Cerebellar nuclear complex (tissue), 1 donor: ENCODE data around the gene RELA.

ENCODE experiments used
- DNase-seq, 2 experiments: peaks; one replicate each; lab custom pipeline; 2025; lab: John Stamatoyannopoulos, UW

Gene RELA

GRCh38 chr11:65633390-65634108 is 29.2 kb downstream of the RELA start:
- DNase-seq = no peak

GRCh38 chr11:65630215-65630614 is 32.5 kb downstream of the RELA start:
- no peak for DNase-seq

- no peak for DNase-seq
Measured at GRCh38 chr11:65629579-65629978, 33.1 kb downstream of the RELA start.

GRCh38 chr11:65627202-65627601 is 35.5 kb downstream of the RELA start:
- no peak for DNase-seq

- peak; percentile 33 to 62 for DNase-seq
Measured at GRCh38 chr11:65625628-65626342, 36.9 kb downstream of the RELA start.

- DNase-seq = no peak
Measured at GRCh38 chr11:65624931-65625627, 37.6 kb downstream of the RELA start.

- no peak for DNase-seq
Measured at GRCh38 chr11:65623852-65624616, 38.7 kb downstream of the RELA start.

GRCh38 chr11:65623177-65623576 is 39.5 kb downstream of the RELA start:
- DNase-seq = no peak

GRCh38 chr11:65622011-65622410 is 40.7 kb downstream of the RELA start:
- DNase-seq = no peak

GRCh38 chr11:65621460-65621859 is 41.3 kb downstream of the RELA start:
- DNase-seq = no peak

- DNase-seq = no peak
Measured at GRCh38 chr11:65620666-65621065, 42.0 kb downstream of the RELA start.

- no peak for DNase-seq
Measured at GRCh38 chr11:65619281-65619928, 43.3 kb downstream of the RELA start.

GRCh38 chr11:65618763-65619162 is 44.0 kb downstream of the RELA start:
- no peak for DNase-seq

GRCh38 chr11:65617990-65618751 is 44.5 kb downstream of the RELA start:
- no peak for DNase-seq

- DNase-seq = no peak
Measured at GRCh38 chr11:65617136-65617850, 45.4 kb downstream of the RELA start.

- DNase-seq = no peak
Measured at GRCh38 chr11:65616575-65617001, 46.1 kb downstream of the RELA start.

GRCh38 chr11:65615950-65616574 is 46.7 kb downstream of the RELA start:
- DNase-seq = no peak

- peak; percentile 98 to 99 for DNase-seq
Measured at GRCh38 chr11:65615229-65615949, 47.3 kb downstream of the RELA start, which contains the start of gene PCNX3. Gene PCNX3 (plus strand): TSS chr11:65615776. CDS start chr11:65616312, 536 bp downstream.
